HG03575 (cell line): ENCODE measurements around the gene TTC16.

ENCODE experiments used
- ATAC-seq: cut with Tn5 transposase; IDR thresholded peaks from one replicate; pipeline ENCODE4 v1.9.1; 2021; ENCODE audit not compliant: unreplicated experiment, insufficient number of reproducible peaks, low FRiP score; ENCODE audit errors: extremely low read depth

Gene TTC16

DNA sequence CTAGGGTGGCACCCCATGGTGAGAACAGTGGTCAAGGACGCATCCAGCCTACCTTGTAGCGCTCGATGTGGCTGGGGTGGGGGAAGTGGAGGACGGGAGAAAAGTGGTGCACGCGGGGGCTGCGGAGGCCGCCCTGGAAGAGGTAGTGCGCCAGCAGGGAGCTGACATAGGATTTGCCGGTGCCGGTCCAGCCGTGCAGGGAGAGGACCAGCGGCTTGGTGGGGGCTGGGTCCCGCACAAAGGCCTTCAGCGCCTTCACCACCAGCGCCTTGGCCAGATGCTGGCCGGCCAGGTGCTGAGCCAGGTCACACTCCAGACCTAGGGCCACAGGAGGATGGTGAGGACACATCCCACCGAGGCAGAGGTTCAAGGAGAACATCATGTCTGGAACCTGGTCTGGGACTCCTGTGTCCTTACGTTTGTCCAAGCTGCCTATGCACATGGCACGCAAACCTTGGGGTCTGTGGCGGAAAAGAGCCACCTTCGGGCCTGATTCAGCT is 18.4 kb downstream of the TTC16 start:
- ATAC-seq = no peak

DNA sequence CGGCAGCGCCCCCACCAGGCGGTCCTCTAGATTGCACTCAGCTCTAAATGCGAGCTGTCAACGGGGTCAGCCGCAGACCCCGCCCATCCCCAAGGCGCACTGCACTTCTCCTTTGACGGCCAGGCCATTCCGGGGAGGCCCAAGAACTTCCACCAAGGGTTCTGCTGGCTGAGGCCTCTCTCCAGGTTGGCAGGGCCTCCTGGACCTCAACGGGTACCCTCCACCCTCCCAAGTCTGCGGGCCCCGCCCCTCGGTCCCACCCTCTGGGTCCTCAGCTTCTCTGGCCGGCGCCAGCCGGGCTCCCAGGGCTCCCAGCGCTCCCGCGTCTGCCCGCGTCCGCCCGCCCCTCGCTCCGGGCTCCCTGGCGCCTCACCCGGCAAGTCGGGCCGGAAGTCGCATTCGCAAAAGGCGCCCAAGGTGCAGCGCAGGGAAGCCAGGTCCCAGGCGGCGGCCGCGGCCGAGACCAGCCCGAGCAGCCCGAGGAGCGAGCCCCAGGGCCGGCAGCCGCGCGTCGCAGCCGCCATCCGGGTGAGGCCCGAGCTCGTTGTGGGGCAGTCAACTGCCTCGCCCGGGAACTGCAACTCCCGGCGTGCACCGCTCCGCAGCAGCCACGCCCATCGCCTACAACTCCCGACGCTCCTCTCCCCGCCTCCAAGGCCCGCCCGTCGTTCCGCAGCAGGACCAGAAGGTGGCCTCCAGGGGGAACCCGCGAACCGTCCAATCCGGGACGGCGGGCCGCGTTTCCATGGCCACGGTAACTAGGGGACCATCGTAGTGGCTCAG is 19.1 kb downstream of the TTC16 start, which contains the start of gene TOR2A:
TOR2A (minus strand) TSS at position 548 of the 783 bp plus-strand sequence; CDS start at position 524, 24 bp downstream.
- peak; percentile 53 for ATAC-seq

DNA sequence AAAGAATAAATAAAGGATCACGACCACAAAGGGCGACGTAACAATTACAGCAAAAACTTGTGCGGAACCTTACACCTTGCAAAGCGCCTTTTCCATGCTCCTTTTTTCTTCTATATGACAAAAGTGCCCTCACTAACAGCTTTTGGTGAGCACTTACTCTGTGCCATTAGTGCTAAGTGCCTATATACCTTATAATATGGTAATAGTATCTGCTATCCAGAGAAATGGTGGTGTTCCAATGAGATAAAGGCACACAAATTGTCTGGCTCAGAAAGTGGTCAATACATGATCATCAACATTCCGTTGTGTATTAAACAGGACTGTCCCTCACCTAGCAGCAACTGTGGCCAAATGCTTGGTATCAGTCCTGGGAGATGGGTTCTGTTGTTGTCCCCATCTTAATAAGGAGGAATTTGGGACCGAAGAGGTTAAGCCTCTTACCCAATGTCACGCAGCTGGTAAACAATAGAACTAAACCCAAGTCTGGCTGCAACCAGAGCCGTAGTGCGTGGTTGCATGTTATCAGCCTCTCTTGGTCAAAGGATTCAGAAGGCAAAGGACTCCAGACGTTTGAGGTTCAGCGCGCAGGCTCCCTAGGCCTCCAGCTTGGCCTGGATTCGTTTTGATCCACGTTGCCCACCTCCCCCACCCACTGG is 19.8 kb downstream of the TTC16 start:
- ATAC-seq = no peak

GRCh38 chr9:127738666-127739065 is 22.8 kb downstream of the TTC16 start:
- no peak for ATAC-seq

- no peak for ATAC-seq
Observed at GRCh38 chr9:127739614-127740330, 23.9 kb downstream of the TTC16 start.

- no peak for ATAC-seq
Observed at GRCh38 chr9:127741831-127742434, 26.1 kb downstream of the TTC16 start.

GRCh38 chr9:127742435-127743088 is 26.7 kb downstream of the TTC16 start:
- no peak for ATAC-seq

DNA sequence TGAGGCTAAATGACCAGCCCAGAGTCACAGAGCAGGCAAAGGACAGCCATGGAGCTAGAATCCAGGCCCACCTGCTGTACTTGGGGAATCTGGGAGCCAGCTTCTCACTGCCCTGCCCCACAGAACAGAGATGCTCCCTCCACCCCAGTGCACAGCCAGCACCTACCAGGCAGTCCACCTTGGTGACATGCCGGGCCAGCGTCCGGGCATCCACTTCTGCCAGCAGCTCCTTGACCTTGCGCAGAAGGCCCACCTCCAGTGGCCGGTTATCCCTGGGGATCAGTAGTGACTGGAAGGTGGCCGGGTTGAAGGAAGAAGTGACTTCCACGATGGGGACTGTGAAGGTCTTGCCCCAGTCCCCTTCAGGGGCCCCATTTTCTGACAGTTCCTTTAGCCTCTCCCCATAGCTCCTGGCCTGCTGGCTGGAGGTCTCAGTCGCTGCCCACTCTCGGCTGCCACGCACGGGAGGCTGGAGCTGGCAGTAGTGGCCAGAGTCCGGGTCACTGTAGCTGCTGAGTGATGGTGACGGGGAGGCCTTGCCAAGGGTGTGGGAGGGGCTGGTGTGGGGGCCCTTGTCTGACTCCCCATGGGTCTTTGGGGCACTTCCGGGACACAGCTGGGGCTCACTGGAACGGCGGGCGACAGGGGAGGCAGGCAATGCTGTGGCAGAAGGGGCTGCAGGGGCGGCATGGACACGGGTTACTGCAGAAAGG is 28.7 kb downstream of the TTC16 start:
- ATAC-seq = no peak

- ATAC-seq = no peak
Observed at GRCh38 chr9:127746959-127747569, 31.2 kb downstream of the TTC16 start.

DNA sequence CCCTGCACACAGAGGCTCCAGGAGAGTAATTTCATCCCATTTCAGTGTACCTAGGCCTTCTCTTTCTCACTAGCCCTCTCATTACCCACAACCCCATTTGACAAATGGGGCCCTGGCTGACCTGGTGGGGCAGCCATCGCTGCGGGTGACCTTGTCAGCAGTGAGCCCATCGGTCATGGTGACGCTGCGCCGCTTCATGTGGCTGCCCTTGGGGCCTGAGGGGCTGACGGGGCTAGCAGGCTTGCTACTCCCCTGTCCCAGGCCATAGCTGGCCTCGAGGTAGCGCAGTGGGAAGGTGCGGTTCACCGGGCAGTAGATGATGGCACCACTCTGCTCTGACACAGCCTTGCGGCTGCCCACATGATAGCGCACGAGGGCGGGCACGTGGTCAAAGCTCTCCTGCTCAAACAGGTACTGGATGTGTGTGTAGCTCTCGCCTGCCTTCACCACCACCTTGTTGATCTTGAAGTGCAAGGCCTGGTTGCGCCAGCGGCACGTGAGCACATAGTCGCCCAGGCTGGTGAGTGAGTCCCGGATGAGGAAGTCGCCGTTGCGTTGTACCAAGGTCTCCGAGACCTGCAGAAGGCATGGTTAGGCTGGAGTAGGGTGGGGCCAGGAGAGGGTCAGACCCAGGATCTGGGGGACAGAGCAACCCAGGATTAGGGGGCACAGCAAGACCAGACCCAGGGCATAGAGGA is 33.4 kb downstream of the TTC16 start:
- ATAC-seq = no peak

DNA sequence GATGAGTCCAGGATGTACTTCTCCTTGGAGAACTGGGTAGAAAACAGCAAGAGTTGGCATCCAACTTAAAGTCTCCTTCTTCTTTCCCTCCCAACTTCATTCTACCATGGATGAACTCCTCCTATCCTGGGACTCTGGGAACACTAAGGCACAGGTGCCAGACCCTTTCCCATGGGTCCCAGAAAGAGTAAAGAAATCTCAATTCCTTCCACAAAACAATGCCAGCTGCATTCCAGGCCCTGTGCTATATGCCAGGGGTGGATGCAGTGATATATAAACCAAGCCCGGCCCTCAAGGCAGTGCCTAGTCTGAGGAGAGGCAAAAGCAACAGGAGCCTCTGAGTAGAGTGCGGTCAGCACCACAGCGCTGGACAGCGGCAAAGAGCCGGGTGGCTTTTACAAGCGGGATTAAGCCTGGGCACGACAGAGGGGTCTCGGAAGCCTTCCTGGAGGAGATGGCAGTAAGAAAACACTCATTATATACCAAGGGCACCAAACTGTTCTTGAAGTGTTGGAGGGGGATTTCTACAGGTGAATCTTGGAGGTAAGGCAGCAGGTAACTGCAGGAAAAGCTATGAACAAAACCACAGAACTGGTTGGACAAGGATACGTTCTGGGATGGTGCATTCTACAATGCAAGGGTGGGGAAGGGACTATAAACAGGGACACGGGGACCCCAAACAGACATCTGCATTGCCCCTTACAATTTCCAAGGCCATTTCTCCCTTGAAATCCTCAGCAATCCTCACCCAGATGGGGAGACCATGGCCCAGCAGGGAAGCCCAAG is 35.6 kb downstream of the TTC16 start:
- ATAC-seq = no peak

DNA sequence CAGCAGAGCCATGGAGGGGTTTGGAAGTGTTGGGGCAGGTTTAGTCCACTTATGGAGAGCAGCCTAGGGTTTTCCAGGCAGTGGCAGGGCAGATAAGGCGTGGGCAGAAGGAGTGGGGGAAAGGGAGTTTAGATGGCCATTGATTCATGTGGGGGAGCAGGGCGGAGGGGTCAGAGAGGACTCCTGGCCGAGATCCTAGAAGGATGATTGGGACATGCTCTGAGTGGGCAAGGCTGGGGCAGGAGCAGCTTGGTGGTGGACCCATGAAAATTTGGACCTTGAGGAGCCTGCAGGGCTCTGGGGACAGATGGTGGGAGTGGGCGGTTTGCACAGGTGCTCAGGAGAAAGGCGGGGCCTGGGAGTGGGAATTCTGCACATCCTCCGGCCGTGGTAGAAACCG is 37.3 kb downstream of the TTC16 start:
- no peak for ATAC-seq

DNA sequence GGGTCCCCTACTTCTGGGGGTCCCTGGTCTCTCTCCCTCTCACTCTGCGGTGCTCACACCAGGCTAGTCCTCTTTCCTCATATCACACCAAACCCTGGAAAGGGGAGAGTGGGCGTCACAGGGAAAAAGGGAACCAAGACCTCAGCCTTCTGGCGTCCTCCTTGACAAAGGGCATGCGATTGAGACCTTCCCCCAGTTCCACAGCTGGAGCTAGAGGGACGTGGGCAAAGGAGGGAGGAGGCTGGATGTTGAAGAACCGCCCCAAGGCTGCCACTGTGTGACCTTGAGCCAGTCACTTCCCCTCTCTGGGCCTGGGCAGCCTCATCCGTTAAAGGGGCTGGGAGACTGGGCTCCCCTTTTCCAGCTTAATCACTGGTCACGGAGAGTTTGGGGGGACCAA is 37.7 kb downstream of the TTC16 start:
- no peak for ATAC-seq

DNA sequence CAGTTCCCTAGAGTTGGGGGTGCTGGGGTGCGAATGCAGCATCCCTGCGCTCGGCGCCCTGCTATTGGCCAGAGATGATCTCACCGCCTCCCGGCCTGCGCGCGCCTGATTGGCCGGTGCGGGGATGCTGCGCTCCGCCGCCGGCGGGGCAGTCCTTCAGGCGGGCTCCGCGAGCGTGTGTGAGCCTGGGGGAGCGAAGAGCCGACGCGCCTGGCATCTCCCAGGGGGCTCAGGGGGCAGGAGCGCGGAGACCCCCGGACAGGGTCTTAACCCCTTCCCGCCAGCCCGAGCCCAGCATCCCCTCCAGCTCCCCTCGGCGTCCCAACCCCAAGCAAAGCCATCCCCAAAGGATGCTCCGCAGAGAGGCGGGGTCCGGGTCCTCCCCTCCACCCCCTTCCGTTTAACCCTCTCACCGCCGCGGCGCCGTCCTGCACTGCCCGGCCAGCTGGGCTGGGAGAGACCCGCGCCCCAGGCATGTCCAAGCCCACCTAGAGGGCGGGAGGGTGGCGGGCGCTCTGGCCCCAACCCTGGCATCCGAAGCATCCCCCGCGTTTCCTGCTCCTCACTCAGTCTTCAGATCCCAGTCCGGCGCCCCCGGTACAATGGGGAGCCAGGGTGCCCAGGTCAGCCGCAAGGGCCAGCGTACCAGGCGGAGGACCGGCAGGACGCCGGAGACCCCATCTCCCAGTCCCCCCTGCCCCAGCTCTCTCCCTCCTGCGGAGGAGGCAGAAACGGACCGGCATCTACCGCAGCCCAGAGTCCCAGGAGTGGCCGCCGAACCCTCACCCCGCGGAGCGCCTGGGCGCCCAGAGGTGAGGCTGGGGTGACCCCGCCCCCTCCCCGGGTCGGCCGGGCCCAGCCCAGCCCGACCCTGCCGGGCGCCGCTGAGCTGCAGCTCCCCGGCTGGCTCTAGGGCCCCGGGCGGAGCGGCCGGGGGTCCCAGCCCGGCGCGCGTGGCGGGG is 38.5 kb downstream of the TTC16 start:
- ATAC-seq = no peak
